HG03571 (cell line): Measurements from ENCODE around the gene MED15.

Source experiments
- ATAC-seq: cut with Tn5 transposase; IDR thresholded peaks from one replicate; pipeline ENCODE4 v1.9.1; 2021; ENCODE audit not compliant: unreplicated experiment

MED15 gene

DNA sequence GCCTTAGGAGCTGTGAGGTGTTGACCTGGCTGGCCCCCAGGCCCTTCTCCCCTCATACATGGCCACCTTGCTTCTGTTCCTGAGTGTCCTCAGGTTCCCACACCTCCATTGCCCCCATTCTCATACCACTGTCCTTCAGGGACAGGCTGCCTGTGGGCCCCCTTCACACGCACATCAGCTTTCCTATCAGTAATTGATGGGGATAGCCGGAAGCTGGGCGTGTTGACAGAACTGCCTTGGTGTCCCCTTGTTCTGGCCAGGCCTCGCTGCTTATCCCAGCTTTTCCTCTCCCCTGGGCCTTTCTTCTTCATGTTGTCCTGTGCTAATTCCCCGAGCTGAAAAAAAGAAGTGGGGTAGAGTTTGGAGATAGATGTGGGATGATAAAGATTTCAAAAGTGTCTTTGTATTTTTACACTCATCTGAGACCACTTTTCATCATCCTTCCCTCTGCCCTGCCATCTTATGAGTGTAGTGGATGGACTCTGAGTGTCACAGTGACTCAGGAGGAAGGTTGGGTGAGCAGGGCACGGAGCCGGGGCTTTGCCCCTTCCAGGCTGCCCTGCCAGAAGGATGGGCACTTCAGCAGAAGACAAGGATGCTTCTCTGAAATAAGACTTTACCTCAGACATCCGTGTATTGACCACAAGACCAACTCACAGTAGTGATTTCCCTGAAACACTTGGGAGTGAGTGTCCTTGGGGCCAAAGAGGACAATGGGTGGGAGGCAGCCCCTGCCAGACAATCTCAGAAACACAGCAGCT, 42.8 kb downstream of the MED15 start:
- no peak for ATAC-seq

- ATAC-seq = no peak
Observed at GRCh38 chr22:20550851-20551744, 43.7 kb downstream of the MED15 start.

DNA sequence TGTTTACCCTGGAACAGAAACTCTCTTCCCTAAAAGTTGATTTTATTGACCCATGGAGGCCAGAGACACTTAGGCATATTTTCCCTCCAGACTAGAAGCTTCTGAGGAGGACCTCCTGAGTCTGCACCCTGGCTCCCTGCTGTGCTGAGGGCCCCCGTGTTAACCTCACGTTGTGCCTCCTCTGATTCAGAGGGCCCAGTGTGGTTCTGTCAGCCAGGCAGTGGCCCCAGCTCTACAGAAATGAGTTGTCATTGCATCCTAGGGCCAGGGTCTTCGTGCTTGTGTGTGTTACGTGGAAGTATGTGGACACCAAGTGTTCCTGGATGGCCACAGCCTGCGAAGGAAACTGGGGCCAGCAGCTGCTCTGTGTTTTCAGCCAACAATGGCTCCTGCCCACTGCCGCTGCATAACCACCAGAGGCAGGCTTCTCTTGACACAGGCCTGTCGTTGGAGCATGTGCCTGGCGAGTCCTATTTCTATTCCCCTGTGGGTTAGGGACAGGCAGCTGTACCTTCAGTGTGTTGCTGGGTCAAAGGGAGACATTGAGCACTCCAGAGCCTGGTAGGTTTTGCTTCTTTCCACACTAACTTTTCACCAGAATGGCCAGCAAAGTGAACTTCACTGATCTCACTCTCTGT, 44.5 kb downstream of the MED15 start:
- ATAC-seq = no peak

DNA sequence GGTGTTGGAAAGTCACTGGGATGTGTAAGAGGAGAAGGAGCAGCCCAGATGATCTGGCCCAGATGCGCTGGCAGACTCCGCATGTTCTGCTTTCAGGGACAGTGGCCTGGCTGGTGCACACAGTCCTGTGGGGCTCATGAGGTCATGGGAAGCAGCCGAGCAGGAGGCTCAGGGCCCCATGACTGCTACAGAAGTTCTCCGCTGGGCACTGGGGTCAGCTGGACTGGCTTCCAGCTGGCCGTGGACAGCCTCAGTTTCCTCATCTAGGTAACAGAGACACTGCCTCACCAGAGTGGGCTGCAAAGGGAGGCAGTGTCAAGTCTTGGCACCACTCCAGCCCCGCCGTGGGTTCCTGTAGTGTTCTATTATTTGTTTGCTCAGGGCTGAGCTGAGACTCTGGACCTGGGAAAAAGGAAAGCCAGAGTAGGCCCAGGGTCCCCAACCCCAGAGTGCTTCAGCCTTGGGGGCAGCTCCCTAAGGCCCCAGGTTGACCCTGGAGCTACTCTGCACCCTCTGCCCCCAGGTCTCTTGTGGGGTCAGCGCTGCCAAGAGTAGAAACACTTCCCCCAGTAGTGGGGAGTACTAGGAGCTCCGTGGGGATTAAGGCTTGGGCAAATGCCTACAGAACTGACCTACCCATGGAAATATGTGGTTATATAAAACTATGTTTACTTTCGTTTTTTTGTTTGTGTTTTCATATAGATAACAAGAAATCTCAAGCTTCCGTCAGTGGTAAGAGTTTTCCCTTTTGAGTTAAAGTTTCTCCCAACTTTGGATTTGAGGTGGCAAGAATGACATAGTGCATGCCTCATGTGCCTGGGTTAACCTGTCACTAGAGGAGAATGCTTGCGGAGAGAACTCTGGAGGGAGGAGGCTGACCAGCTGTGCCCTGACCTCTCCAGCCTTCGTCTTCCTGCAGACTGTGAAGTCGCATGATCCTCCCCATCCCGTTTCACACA, 45.3 kb downstream of the MED15 start:
- no peak for ATAC-seq

- ATAC-seq = no peak
Observed at GRCh38 chr22:20553947-20554741, 46.7 kb downstream of the MED15 start.

DNA sequence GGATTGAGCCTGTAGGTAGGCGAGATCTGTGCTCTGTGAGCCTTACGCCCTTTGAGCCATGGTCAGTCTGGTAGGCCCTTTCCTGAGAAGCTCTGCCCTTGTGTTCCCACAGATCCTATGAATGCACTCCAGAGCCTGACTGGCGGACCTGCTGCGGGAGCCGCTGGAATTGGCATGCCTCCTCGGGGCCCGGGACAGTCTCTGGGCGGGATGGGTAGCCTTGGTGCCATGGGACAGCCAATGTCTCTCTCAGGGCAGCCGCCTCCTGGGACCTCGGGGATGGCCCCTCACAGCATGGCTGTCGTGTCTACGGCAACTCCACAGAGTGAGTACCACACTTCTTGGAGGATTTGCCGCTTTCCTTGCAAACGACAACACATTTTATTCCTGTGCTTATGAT, 47.4 kb downstream of the MED15 start:
- ATAC-seq = no peak

- ATAC-seq = no peak
Observed at GRCh38 chr22:20558534-20558933, 51.1 kb downstream of the MED15 start.

- no peak for ATAC-seq
Observed at GRCh38 chr22:20559174-20559760, 51.9 kb downstream of the MED15 start.

GRCh38 chr22:20560716-20561115, 53.3 kb downstream of the MED15 start:
- ATAC-seq = no peak

DNA sequence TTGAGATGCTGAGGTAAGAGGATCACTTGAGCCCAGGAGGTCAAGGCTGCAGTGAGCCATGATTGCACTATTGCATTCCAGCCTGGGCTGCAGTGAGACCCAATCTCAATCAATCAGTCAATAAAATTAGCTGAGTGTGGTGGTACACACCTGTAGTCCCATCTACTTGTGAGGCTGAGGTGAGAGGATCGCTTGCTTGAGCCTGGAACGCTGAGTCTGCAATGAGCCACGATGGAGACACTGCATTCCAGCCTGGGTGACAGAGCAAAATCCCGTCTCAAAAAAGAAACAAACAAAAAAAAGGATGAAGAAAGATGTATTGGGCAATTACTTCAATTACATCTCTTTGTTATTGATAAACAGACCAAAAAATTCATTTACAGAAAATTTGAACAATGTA, 54.5 kb downstream of the MED15 start:
- ATAC-seq = no peak

DNA sequence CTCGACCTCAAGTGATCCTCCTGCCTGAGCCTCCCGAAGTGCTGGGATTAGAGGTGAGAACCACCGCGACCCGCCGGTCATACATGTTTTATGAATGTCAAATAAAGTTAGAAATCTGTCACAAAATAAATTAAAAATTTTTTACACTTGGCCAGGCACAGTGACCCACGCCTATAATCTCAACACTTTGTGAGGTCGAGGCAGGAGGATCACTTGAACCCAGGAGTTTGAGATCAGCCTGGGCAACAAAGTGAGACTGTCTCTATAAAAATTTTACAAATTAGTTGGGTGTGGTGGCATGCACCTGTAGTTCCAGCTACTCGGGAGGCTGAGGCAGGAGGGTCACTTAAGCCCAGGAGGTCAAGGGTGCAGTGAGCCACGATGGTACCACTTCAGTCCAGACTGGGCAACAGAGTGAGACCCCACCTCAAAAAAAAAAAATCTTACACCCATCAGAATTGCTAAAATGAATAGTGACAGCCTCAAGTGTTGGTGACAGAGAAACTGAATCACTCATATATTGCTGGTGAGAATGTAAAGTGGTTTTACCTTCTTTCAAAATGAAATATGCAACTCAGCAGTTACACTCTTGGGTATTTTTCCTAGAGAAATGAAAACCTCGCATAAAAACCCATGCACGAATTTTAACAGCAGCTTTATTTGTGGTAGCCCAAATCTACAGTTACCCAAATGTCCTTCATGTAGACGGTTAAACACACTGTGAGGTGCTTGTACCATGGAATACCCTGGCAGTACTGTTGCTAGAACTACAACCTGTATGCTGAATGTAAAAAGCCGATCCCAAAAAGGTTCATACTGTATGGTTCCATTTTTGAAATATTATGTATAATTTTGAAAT, 55.4 kb downstream of the MED15 start:
- no peak for ATAC-seq

DNA sequence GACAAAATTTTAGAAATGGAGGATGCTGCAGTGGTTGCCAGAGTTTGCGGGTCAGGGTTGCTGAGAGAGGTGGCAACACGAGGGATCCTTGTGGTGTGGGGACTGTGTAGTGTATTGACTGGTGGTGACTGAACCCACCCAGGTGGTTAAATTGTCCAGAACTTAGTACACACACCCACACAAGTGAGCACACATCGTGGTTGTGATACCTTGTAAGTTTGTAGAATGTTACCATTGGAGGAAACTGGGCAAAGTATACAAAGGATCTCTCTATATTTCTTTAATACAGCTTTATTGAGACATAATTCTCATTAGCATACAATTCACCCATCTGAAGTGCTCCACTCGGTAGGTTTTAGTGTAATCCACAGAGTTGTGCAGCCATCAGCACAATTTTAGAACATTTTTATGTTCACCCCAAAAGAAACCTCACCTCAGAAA, 56.1 kb downstream of the MED15 start:
- no peak for ATAC-seq

DNA sequence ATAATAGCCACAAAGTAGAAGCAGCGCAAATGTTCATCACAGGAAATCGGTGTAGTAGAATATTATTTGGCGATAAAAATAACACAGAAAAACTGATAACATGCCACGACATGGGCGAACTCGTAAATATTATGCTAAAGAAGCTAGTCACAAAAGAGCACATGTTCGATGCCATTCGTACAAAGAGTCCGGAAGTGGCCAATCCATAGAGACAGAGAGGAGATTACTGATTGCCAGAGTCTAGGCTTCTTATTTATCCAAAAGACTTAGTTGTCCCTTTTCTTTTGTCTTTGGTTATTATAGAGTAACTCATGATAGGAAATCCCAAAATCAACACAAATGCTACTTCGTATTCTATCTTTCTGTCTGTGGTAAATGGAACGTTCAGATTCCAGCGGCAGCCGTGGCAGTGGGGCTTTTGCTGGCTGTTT, 56.5 kb downstream of the MED15 start:
- no peak for ATAC-seq

DNA sequence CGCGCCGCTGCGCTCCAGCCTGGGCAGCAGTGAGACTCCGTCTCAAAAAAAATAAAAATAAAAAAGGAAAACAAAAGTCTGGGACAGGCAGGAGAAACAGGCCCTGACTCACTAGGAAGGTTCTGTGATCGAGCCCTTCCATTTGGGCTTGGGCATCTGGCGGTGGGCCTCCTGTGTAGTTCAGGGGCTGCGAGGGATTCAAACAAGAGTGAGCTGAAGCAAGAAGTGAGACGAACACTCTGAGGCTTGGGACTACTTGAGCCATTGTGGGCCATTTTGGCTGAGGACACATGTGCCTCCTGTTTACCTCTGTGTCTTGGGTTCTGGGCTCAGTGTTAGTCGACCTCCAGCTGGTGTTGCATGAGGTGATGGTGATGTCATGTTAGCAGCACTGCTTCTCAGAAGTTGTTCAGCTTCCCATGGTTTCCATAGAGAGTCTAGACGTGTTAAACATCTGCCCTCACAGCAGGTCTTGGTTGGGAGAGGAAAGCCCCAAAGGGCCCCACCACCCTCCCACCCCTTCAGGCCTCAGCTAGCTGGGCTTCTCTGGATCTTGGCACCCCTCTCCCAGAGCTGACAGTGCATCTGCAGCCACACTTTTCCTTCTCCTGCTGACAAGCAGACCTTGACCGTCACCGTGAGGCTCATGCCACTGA, 57.8 kb downstream of the MED15 start:
- ATAC-seq = no peak

- no peak for ATAC-seq
Observed at GRCh38 chr22:20565761-20566160, 58.4 kb downstream of the MED15 start.

GRCh38 chr22:20566420-20567260, 59.2 kb downstream of the MED15 start:
- no peak for ATAC-seq

DNA sequence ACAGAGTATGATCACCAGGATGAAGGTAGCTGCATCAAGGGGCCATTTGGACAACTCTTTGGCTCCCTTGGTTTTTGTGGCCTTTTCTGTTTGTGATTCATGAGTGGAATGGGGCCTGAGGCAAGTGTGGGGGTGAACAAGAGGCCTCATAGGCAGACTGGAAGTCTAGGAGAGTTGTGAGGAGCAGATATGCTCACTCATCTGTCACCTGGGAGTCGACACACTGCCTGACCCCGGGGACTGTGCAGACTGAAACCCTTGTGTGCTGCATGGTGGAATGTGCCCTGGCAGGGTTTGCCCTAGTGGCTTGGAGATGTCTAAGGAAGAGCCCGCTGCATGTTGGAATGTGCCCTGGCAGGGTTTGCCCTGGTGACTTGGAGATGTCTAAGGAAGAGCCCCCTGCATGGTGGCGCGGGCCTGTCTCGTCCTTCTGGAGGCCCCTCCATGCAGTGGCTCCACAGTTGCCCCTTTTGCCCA, 60.0 kb downstream of the MED15 start:
- no peak for ATAC-seq
